Measurements from ENCODE around the gene RHEX. TPM values are rescaled to one million over a fixed set of nuclear protein-coding genes. Genes with fewer than 3 reads are reported as not detected.
"Not testable (repeated sequence)": the region's sequence is repeated elsewhere in the genome, so short reads cannot be mapped to it uniquely, and the experiment has no call there.

The RHEX gene
- not detected in 2 replicates for polyA plus RNA-seq (2014; cell fraction: cytosol; rRNA removed)
- polyA plus RNA-seq (2014; cell fraction: nucleus; rRNA removed) = not detected in 2 replicates

GRCh38 chr1:206052919-206053610 lies at the start of gene RHEX:
RHEX (plus strand) TSS chr1:206053173; CDS start chr1:206097829, 44,656 bp downstream.
- DNase-seq (ENCODE audit: low spot score) = not testable (repeated sequence)

DNA sequence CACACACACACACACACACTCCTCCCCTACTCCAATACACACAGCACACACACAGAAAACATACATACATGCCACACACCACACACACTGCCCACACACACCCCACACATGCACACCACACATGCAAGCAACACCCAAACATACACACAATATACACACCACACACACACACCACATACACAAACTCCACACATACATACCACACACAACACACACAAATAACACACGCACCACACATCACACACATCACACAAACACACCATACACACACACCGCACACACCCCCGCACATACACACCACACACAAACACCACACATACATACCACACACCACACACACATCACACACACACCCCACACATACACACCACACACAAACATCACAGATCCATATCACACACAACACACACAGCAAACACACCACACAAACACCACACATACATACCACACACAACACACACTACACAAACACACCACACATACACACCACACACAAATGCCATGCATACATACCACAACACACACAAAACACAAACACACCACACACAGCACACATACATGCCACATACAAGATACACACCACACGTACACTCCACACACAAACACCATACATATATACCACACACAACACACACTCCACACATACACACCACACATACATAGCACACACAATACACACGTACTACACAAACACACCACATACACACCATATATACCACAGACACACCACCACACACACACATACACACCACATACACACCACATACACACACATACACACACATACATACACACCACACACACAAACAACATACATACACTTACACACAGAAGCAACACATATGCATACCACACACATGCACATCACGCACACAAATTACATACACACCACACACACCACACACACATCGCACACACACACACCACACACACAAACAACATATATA lies 48.8 kb upstream of the RHEX start:
- no peak for DNase-seq (ENCODE audit: low spot score)

DNA sequence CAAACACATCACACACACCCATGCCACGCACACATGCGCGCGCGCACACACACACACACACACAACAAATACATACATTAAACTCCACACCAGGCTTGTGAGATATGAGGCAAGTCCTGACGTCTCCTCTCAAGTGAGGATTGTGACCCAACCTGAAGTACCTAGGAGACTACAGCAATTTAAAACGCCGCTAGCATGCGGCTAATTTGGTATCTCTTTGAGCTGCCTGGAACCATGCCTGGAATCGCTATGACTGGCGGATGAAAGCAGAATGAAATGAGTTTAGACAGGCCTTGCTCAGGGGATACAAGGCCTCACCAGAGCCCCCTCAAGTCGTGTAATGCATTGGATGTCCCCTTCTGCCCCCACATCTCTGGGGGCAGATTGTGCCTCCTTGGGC lies 48.1 kb upstream of the RHEX start:
- DNase-seq (ENCODE audit: low spot score) = no peak

DNA sequence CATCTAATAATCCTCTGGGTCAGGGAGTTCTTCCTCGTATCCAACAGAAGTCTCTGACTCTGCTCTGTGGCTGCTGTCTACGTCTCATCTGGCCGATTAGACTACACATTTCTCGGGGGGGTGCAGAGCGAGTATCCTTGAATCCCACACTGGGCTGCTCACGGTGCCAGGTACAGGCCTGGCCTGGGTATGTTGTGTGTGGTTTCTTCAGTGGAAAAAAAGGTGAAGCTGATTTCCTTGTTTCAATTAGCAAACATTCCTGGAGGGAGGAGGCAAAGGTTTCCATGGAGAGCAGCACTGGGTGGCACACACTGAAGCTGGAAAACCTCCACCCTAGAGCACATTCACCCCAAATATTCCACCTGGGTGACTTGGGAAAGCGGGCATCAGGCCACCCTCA lies 47.7 kb upstream of the RHEX start:
- no peak for DNase-seq (ENCODE audit: low spot score)

GRCh38 chr1:206005778-206006180 lies 47.2 kb upstream of the RHEX start:
- DNase-seq (ENCODE audit: low spot score) = no peak

DNA sequence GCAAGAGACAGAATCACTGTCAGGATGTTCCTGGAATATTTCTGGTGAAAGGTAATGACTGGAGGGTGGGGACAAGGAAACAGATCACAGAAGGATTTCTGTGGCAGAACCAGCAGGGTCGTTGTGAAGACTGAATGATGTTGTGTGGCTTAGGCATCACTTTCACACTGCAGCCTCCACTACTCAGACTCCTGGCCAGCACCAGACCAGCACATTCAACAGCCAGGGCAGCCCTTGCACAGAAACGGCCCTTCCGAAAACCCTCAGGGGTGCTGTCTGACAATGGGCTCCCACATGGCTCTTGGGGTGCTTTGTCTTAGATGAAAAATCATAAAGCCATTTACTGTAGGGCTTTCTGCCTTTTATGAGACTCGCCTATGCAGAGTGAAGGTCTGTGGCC lies 46.0 kb upstream of the RHEX start:
- no peak for DNase-seq (ENCODE audit: low spot score)

GRCh38 chr1:206010060-206010459 lies 42.9 kb upstream of the RHEX start:
- DNase-seq (ENCODE audit: low spot score) = no peak

GRCh38 chr1:206011057-206011456 lies 41.9 kb upstream of the RHEX start:
- DNase-seq (ENCODE audit: low spot score) = no peak

DNA sequence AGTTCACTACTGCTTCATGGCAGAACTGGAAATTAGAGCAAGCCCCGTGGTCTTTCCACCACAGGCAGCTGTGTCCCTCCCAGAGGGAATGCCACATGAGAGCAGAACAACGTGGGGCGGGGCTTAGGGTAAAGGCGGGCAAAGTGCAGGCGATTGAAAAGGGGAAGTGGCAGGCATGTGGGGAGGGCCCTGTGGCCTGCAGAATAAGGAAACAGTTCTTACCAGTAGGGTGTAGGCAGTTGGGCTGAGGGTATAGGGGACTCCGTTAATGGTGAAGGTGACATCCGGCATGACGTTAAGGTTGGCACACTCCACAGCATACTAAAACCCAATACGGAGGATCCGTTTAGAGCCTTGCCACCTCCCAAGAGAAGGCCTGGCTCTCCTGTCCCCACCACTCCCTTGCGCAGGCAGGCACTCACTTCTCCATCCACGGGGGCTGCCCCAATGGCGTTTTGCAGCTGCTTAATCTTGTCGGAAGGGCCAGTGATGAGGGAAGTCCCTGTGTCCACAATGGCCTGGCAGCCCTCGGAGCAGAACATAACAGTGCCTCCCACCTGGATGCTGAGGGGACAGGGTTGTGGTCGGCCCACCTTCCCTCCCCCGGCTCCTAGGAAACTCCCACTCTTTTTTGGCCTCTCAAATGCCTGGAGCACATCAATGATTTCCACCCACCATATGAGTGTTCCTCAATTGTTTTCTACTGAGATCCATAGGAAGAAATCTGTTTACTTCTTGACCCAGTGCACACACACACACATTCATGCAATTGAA lies 40.7 kb upstream of the RHEX start:
- DNase-seq (ENCODE audit: low spot score) = no peak

GRCh38 chr1:206013026-206013795 lies 39.8 kb upstream of the RHEX start:
- DNase-seq (ENCODE audit: low spot score) = no peak

DNA sequence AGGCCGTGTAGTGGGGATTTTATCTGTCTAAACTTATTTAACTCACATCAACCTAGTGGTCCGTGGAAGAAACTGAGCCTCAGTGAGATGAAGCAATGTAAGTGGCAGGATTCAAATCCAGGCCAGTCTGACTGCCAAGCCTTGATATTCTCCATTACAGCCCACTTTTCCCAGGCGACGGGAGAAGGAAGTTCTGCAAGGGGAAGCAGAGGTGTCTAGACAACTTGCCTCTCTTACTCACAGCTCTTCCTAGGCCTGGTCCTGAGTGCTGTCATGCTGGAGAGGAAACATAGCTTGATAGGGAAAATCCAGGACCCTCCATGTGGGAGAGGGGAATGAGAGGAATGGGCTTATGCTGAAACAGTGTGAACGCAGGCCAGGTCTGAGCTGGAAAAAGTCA lies 38.4 kb upstream of the RHEX start:
- DNase-seq (ENCODE audit: low spot score) = no peak

DNA sequence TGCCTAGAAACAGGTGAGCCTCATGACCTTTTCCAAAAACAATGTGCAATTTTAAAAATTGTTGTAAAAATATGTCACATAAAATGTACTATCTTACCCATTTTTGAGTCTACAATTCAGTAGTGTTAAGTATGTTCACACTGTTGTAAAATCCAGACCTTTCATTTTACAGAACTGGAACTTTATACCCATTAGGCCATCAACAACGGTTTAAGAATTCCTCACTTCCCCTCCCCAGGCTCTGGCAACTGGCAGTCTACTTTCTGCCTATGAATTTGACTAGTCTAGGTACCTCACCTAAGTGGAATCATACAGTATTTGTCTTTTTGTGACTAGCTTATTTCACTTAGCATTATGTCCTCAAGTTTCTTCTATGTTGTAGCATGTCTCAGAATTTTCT lies 37.9 kb upstream of the RHEX start:
- no peak for DNase-seq (ENCODE audit: low spot score)

- DNase-seq (ENCODE audit: low spot score) = no peak
Measured at GRCh38 chr1:206020393-206021007, 32.5 kb upstream of the RHEX start.

DNA sequence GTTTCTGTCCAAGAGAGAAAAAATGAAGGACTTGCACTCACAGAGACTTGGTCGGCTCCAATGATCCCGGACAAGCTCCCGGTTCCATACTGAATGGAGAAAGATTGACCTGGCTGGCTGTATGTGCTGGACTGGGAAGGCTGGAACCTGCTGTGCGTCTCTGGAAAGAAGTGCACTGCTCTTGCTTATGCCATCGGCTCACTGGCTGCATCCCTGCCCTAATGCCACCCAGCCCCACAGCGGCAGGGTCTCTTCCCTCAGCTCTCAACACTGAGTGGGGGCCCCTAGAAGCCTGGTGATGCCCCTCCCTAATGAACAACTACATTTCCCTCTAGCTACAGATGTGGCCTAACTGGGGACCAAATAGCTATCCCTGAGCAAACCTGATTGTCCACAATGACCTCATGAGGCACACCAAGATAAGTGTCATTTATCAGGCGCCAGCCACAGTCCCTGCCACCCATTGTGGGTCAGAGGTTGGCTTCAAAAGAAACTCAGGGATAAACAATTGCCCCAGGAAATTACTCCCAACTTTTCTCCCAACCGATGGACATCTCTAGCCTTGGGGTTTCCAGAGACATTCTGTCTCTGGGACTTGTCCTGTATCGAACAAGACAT lies 31.9 kb upstream of the RHEX start:
- no peak for DNase-seq (ENCODE audit: low spot score)

- DNase-seq (ENCODE audit: low spot score) = no peak
Measured at GRCh38 chr1:206021626-206022365, 31.2 kb upstream of the RHEX start.

- DNase-seq (ENCODE audit: low spot score) = no peak
Measured at GRCh38 chr1:206022766-206023165, 30.2 kb upstream of the RHEX start.

- no peak for DNase-seq (ENCODE audit: low spot score)
Measured at GRCh38 chr1:206023695-206024094, 29.3 kb upstream of the RHEX start, which contains the start of gene CTSE. CTSE (minus strand) TSS chr1:206023895; CDS start chr1:206023791, 104 bp downstream.

DNA sequence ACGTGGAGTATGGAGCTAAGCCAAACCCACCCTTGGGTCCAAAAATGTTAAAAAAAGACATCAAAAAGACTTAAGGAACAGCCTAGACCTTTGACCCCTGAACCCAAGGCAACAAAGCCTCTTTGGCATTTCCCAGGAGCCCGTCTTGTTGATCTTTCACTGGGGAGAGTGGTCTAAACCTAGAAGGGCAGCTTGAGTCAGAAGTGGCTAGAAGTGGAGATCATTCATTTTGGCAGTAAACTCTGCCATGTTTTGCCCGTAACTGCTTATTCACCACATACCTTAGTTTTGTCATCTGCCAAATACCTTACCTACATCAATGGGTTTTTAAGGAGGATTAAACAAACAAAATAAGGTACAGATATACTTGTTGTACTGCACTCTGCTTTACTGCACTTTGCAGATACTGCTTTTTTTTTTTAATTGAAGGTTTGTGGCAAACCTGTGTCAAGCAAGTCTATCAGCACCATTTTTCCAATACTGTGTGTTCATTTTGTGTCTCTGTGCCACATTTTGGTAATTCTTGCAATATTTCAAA lies 27.6 kb upstream of the RHEX start:
- no peak for DNase-seq (ENCODE audit: low spot score)

- no peak for DNase-seq (ENCODE audit: low spot score)
Measured at GRCh38 chr1:206029484-206029883, 23.5 kb upstream of the RHEX start.

Data from SK-N-DZ (cell line).